Astrocyte (in vitro differentiated cells and primary cell): ENCODE measurements around the gene PEX14.

ENCODE experiments used
- CTCF ChIP-seq: IDR thresholded peaks from 2 replicates; pipeline ENCODE4 v1.5.1; 2011; ENCODE audit warnings: low read depth, mild to moderate bottlenecking, inconsistent platforms, low read length, moderate library complexity; ENCODE audit not compliant: insufficient read depth
- EZH2 ChIP-seq: IDR thresholded peaks from 2 replicates; pipeline ENCODE4 v1.6.1; 2012; ENCODE audit warnings: mild to moderate bottlenecking, low read length, inconsistent platforms; ENCODE audit not compliant: insufficient read depth

DNA sequence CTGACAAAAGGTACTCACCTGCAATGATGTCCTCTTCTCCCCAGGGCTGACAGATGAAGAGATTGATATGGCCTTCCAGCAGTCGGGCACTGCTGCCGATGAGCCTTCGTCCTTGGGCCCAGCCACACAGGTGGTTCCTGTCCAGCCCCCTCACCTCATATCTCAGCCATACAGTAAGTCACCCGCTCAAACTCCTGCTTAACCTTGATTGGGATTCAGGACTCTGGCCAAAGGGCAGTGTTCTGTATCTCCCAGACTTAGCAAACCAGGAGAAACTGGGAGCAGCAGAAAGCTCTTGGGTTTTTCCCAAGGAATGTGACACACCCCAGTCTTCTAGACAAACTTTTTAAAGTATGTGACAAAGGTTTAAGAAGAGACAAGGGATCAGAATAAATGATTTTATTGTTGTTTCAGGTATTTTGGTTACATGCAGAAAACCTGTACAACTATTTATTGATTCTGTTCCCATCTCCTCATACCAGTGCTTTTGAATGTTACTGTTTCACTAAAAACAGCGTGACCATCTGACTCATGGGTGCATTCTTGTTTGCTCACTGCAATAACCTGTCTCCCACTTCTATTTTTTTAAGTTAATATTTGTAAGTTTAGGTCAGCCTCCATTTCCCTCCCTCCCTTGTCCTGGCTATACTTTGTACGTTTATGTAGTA, 124.6 kb downstream of the PEX14 start:
- TF ChIP-seq CTCF (no peak), EZH2 (no peak)
